GM13977 (cell line): ENCODE data around the gene FECH.

Source experiments
- DNase-seq: peaks from one replicate; pipeline ENCODE4 v3.0.0; 2012; ENCODE audit warnings: low spot score
- in situ Hi-C: fragments of 300-500 bp; cut with MboI; formaldehyde crosslinking; loops from one replicate; pipeline ENCODE4 v1.12.0; 2022; ENCODE audit warnings: low sequenced_read_pairs, low pct_unique_long_range_greater_than_20kb, mixed read lengths, inconsistent platforms; ENCODE audit not compliant: unreplicated experiment
- TF ChIP-seq, protein P1 (sequence below): IDR thresholded peaks from 2 replicates; pipeline ENCODE4 v1.5.1; 2012; ENCODE audit warnings: mild to moderate bottlenecking, control low read depth; ENCODE audit not compliant: insufficient read depth; ENCODE audit errors: extremely low read depth, missing control alignments

Gene FECH

DNA sequence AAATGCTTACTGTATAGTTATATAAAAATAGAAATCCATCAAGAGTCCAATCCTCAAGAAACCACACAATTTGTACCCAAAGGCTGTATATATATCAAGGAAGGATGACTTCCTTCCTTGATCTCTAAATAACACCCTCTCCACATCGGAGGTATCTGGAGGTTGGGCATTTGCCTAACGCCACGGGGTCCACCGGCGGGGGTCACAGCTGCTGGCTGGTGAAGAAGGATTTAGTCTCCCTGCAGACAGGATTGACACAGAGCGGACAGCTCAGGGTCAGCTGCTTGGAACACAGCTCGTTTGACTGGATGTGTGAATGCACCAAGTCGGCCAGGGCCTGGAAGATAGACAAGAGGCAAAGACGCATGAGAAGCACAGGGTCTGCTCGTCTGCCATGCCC is 36.0 kb downstream of the FECH start:
- in situ Hi-C loops: no loop called here
- no peak for DNase-seq
- TF ChIP-seq, protein P1, sequence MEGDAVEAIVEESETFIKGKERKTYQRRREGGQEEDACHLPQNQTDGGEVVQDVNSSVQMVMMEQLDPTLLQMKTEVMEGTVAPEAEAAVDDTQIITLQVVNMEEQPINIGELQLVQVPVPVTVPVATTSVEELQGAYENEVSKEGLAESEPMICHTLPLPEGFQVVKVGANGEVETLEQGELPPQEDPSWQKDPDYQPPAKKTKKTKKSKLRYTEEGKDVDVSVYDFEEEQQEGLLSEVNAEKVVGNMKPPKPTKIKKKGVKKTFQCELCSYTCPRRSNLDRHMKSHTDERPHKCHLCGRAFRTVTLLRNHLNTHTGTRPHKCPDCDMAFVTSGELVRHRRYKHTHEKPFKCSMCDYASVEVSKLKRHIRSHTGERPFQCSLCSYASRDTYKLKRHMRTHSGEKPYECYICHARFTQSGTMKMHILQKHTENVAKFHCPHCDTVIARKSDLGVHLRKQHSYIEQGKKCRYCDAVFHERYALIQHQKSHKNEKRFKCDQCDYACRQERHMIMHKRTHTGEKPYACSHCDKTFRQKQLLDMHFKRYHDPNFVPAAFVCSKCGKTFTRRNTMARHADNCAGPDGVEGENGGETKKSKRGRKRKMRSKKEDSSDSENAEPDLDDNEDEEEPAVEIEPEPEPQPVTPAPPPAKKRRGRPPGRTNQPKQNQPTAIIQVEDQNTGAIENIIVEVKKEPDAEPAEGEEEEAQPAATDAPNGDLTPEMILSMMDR: no peak

DNA sequence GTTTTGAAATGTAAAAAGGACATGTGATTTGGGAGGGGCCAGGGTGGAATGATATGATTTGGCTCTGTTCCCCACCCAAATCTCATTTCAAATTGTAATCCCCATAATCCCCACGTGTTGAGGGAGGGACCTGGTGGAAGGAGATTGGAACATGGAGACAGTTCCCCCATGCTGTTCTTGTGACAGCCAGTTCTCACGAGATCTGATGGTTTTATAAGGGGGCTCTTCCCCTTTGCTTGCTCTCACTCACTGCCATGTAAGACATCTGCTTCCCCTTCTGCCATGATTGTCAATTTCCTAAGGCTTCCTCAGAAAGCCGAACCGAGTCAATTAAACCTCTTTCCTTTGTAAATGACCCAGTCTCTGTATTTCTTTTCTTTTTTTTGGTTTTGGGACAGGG is 39.2 kb downstream of the FECH start:
- in situ Hi-C loops: no loop called here
- TF ChIP-seq, protein P1: no peak

DNA sequence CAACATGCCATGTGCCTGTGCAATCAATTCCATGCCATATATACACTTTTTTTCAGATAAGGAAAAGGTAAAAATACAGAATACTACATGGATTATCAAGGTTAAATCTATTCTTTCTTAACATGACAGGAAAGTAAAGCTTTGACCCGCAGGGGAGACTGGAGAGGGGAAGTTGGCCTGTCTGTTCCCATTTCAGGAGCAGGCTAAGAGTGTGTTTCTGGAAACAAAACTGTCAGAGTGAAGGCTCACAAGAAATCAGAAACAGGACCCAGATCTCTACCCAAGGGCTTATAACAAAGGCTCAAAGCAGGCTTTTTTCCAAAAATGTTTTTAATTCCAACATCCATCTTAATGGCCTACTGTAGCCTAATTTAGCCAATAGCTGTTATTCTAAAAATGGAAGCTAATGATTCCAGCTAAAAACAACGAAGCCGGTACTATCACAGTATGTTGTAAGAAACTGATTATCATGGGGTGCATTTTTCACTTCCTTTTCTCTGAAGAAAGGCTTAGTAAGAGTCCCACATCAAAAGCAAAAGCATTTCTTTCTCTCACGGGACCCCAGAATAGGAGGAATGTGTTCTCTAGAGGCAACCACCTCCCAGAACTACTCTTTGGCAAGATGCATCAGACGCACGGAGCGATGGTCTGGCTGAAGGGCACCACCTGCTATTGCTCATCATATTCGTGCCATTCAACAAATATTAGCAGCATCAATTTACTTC is 41.4 kb downstream of the FECH start:
- in situ Hi-C loops: no loop called here
- DNase-seq: peak; percentile 45
- TF ChIP-seq, protein P1: no peak

More for the DNA sequence above, 39.2 kb downstream of the FECH start:
- no peak for DNase-seq

DNA sequence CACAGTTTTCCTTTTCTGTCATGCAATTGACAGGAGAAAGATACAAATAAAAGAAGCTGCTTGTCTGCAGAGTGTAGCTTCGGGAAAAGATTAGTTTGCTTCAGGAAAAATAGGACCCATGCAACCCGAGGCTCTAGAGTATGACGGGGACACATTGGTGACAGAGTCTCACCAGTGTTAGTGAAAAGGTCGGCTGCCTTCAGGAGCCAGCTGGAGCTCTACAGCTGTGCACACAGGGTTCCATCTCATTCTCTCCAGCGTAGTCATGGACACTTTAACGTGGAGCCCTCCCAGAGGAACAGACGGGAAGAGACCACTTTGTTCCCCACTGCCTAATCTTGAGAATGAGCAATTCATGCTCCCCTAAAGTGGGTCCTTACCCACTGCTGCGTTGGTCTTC is 42.9 kb downstream of the FECH start:
- TF ChIP-seq, protein P1: no peak
- DNase-seq: no peak
- in situ Hi-C loops: no loop called here

DNA sequence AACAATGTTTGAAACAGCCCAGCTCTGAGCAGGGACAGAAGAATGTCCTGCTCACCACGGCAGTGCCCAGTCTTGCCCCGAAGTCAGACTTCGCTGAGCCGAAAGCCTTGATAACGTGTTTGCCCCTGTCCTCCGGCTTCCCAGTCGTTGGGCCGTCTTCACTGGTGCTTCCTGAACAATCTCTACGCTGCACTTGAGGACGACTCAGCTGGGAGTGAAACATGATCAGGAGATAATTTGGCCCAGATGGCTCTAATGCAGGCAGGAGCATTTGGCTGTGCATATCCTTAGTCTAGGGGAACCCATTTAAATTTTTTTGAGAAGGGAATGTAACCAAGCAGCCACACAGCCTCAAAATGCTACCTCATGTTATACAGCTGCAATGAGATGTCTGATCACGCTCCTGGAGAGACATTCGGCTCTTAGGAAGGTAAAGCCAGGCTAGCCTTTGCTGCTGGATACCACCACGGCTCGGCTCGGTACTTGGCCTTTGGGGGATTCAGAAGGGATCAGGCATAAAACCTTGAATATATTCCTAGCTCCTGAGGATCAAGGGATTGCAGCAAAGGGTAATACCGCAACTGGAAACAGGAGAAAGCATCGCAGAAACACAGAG is 43.6 kb downstream of the FECH start:
- in situ Hi-C loops: no loop called here
- TF ChIP-seq, protein P1: no peak
- DNase-seq: no peak

DNA sequence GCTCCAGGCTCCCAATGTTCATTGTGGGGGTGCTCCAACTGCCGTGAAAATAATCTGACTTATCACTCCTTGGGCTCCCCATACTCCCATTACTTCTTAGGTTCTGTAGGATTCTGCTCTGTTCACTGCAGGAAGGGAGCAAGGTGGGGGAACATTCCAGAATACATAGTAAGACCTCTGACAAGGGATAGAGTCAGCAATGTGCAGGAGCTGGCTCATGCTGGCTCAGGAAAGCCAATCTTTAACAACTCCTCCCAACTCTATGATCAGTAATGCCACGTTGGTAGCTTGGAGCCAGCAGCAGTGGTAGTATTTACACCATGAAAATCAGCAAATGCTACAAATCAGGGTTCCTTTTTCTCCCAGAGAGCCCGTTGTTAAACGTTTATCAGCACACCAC is 44.4 kb downstream of the FECH start:
- in situ Hi-C loops: no loop called here
- DNase-seq: no peak
- TF ChIP-seq, protein P1: no peak
